LNCAP (cell line): ENCODE measurements around the gene LHFPL2.

Experiments
- CTCF ChIP-seq: fragments of 450-650 bp; IDR thresholded peaks from 2 replicates; pipeline ENCODE4 v1.5.1; 2017; ENCODE audit warnings: mild to moderate bottlenecking

Gene LHFPL2

GRCh38 chr5:78588507-78588906, 60.1 kb downstream of the LHFPL2 start:
- TF ChIP-seq CTCF = no peak

GRCh38 chr5:78587775-78588291, 60.7 kb downstream of the LHFPL2 start:
- TF ChIP-seq CTCF = no peak

- TF ChIP-seq CTCF = no peak
Measured at GRCh38 chr5:78587081-78587774, 61.3 kb downstream of the LHFPL2 start.

GRCh38 chr5:78586251-78586650, 62.3 kb downstream of the LHFPL2 start:
- no peak for TF ChIP-seq CTCF

GRCh38 chr5:78578015-78578414, 70.6 kb downstream of the LHFPL2 start:
- TF ChIP-seq CTCF = no peak

- no peak for TF ChIP-seq CTCF
Measured at GRCh38 chr5:78577071-78577807, 71.3 kb downstream of the LHFPL2 start.

- no peak for TF ChIP-seq CTCF
Measured at GRCh38 chr5:78576376-78576775, 72.2 kb downstream of the LHFPL2 start.
